Ishikawa (cell line): ENCODE measurements around the gene GLIS1.

Experiments
- REST ChIP-seq: IDR thresholded peaks from 2 replicates; pipeline ENCODE4 v1.6.1; 2012; ENCODE audit warnings: low read depth, mild to moderate bottlenecking
- TAF1 ChIP-seq: IDR thresholded peaks from 2 replicates; pipeline ENCODE4 v1.6.1; 2012; ENCODE audit warnings: low read depth, mild to moderate bottlenecking

- TF ChIP-seq TAF1 = no peak
- TF ChIP-seq REST = no peak
These were observed 159.0 kb downstream of the GLIS1 start for GRCh38 chr1:53580009-53580400.
